Peyer's patch (tissue), 4 donors: ENCODE data around the gene NT5C3B. TPM values are rescaled to one million over a fixed set of nuclear protein-coding genes. Genes with fewer than 3 reads are reported as not detected.
A peak's percentile ranks its signal among the peaks of the same experiment; 100 is the strongest.

Experiments used
- DNase-seq, 3 donors: peaks; one replicate each; pipeline ENCODE4 v3.0.0-alpha.2; 2017 to 2019
- H3K27ac ChIP-seq, 4 donors: fragments of 200-600 bp; sonication (generic); one replicate each; pipeline ENCODE4 v1.5.1; 2016 to 2019
- H3K27me3 ChIP-seq, 2 donors: fragments of 200-600 bp; sonication (generic); one replicate each; pipeline ENCODE4 v1.5.1; 2019
- H3K36me3 ChIP-seq, 3 donors: fragments of 200-600 bp; sonication (generic); one replicate each; pipeline ENCODE4 v1.5.1; 2016 to 2019
- H3K4me1 ChIP-seq, 4 donors: fragments of 200-600 bp; sonication (generic); one replicate each; pipeline ENCODE4 v1.5.1; 2016 to 2019
- H3K4me3 ChIP-seq, 4 donors: fragments of 200-600 bp; sonication (generic); 1 replicate in 3 of 4; 2 replicates in 1 of 4; pipeline ENCODE4 v1.5.1; 2016 to 2019; ENCODE audit warnings: mild to moderate bottlenecking in 1 of 4
- H3K9me3 ChIP-seq, 4 donors: fragments of 200-600 bp; sonication (generic); one replicate each; pipeline ENCODE4 v1.5.1; 2016 to 2019; ENCODE audit warnings: mild to moderate bottlenecking in 1 of 4
- CTCF ChIP-seq, 6 experiments: fragments of 450-650 bp in 4 of 6; fragments of 200-600 bp in 2 of 6; sonication (generic) in 1 of 6; IDR thresholded peaks; one replicate each; pipeline ENCODE4 v1.5.1; 2017 to 2019; ENCODE audit warnings: antibody characterized with exemption in 6 of 6, mild to moderate bottlenecking in 3 of 6, moderate library complexity in 1 of 6
- POLR2A ChIP-seq, 2 donors: fragments of 450-650 bp; IDR thresholded peaks; one replicate each; pipeline ENCODE4 v1.5.1; 2017; ENCODE audit warnings: antibody characterized with exemption in 2 of 2, mild to moderate bottlenecking in 2 of 2, moderate library complexity in 2 of 2
- total RNA-seq, 4 donors: library from RNA; depleted of rRNA; stranded (reverse); fragments of >200 nt; gene quantifications; one replicate each; pipeline ENCODE4 v1.1.0, GENCODE V29; 2016

NT5C3B gene
- total RNA-seq, 4 donors from 2014 or later, result 5.8 to 40.4 (median 20.1) TPM

DNA sequence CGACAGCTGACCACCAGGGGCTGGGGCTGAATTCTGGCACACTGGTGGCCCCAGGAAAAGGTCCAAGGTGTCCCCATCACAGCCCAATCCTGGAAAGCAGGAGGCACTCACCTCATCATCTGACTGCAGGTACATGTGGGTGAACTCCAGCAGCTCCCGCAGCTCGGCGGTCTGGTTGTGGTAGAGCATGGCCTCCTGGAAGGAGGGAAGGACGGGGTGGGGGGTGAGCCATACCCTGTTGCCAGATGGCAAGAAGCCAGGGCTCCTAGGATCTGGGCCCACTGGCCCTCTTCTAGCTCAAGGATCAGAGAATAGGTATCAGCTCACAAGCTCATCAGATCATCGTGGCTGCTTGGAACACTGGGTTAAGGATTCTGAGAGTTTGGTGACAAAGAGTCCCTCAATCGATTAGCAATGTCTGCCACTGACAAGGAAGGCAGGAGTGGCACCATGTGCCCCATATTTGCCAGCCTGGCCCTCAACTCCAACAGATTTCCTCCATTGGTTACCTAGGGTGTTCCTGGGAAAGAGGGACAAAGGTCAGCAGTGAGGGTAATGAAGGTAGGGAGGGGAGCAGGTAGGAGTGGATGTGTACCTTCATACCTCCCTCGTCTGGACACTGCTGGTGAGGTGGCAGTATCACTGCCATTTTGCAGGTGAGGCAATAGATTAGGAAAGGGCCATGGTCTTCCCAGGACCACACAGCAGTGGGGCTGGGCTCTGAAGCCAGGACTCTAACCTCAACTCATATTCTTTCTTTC, 29.2 kb downstream of the NT5C3B start:
- H3K4me1 ChIP-seq, result peaks cover 8 to 35% (median 12%) of the 10 kb centered on the region in 4 donors
- H3K36me3 ChIP-seq, result no peaks in the 10 kb centered on the region
- H3K27ac ChIP-seq, result peak overlapping the region in 3 of 4 donors; percentile 27 to 83 (median 72)
- peak in 2 of 3 donors; percentile 62 to 80 for DNase-seq
- H3K9me3 ChIP-seq, result no peaks in the 10 kb centered on the region
- TF ChIP-seq CTCF (IDR thresholded peaks at IDR 0.05) (peak in 1 of 6 experiments; percentile 25), POLR2A (IDR thresholded peaks at IDR 0.05) (peak in 1 of 2 donors; percentile 55)
- H3K4me3 ChIP-seq, result no peak overlapping the region
- H3K27me3 ChIP-seq, result no peaks in the 10 kb centered on the region

DNA sequence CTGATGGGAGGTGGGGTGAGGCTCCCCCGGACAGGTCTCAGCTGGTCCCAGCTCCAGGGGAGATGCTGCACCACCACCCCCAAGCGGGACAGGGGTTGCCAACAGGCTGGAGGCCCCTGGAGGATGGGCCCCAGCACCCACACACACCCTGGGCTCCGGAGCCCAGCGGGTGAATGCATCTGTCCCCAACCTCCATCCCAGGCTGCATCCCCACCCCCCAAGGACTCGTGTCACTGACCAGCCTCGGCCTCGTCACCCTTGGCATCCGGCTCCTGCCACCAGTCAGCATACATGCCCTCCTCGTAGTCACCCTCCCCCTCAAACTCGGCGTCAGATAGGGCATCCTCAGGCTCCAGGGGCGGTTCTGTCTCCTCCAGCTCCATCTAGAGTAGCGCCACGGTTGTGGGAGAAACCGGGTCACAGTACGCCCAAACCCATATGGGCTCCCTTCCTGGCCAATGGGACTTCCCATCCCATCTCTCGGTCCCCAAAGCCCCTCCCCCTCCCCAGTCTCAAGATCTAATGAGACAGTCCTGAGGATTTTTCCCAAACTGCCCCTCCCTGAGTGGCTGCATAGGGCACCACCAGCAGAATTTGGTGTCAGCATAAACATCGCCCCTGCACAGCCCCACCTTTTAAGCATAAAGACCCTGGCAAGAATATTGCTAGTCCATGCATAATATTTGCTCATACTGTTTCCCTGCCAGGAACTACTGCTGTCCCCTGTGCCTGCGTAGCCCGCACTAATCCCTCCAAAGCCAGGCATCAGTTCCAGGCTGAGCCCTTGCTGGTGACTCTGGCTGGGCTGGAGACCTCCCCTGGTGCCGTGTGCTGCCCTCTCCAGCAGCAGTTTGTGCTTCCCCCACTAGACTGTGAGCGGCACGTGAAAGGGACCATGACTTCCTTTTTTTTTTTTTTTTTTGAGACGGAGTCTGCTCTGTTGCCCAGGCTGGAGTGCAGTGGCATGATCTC, 32.7 kb downstream of the NT5C3B start:
- peaks cover 0 to 22% (median 6%) of the 10 kb centered on the region in 4 donors for H3K4me1 ChIP-seq
- no peaks in the 10 kb centered on the region for H3K27me3 ChIP-seq
- no peaks in the 10 kb centered on the region for H3K9me3 ChIP-seq
- TF ChIP-seq POLR2A (IDR thresholded peaks at IDR 0.05) (no peak), CTCF (IDR thresholded peaks at IDR 0.05) (no peak)
- H3K36me3 ChIP-seq, result no peaks in the 10 kb centered on the region
- H3K4me3 ChIP-seq, result no peak overlapping the region
- no peak for DNase-seq
- no peak overlapping the region for H3K27ac ChIP-seq

DNA sequence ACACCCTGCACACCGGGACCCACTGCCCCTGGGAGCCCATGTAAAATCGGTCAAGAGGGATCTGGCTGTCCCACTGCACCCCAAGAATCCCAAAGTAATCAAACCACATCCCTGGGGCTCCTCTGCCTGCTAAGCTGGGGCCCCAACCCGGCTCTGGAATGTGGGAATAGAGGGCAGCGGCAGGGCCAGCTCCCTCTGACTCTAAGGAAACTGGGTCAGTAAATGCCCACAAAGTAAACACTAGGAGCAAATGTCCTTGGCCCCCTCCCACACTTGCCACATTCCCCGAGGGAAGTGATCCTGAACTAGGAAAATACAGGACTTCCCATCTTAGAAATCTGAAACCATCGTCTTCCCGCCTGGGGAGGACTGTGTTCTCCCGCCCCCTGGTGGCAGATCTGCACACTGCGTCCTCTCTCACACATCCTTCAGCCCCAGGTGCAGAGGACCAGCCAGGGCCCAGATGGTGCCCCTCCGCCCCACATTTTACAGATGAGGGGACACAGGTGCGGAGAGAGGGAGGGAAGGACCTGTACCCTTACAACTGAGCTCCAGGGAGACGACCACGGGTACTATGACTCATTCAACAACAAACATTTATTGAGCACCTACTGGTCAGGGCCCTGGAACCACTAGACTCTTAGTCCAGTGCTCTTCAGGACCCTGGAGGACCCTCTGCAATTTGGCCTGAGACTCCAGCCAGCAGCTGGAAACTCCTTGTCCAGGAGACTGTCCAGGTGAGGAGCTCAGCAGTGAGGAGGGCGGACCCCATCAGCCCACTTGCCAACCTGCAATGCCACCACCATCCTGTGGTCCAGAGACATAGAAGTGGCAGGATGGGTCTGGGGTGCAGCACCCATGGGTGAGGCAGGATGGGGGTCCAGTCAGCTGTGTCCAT, 34.4 kb downstream of the NT5C3B start:
- TF ChIP-seq CTCF (IDR thresholded peaks at IDR 0.05) (peak; percentile 91 to 98 (median 96)), POLR2A (IDR thresholded peaks at IDR 0.05) (no peak)

GRCh38 chr17:41800601-41801373, 35.2 kb downstream of the NT5C3B start:
- Histone ChIP-seq H3K27me3 (no peaks in the 10 kb centered on the region), H3K4me3 (peak overlapping the region in 2 of 4 donors; percentile 13 to 20), H3K36me3 (no peaks in the 10 kb centered on the region), H3K4me1 (peaks cover 0 to 10% (median 2%) of the 10 kb centered on the region in 4 donors), H3K27ac (peak overlapping the region; percentile 5 to 98 (median 75)), H3K9me3 (no peaks in the 10 kb centered on the region)
- peak; percentile 39 to 94 (median 93) for DNase-seq
- TF ChIP-seq CTCF (IDR thresholded peaks at IDR 0.05) (peak in 1 of 6 experiments; percentile 18), POLR2A (IDR thresholded peaks at IDR 0.05) (peak in 1 of 2 donors; percentile 37)

More for the DNA sequence above, 34.4 kb downstream of the NT5C3B start:
- DNase-seq, result peak; percentile 80 to 93 (median 90)
- Histone ChIP-seq H3K4me1 (peaks cover 0 to 10% (median 2%) of the 10 kb centered on the region in 4 donors), H3K27ac (peak overlapping the region; percentile 5 to 98 (median 75)), H3K4me3 (peak overlapping the region in 2 of 4 donors; percentile 13 to 20), H3K36me3 (no peaks in the 10 kb centered on the region), H3K9me3 (no peaks in the 10 kb centered on the region), H3K27me3 (no peaks in the 10 kb centered on the region)
